GM19463 (cell line): Measurements from ENCODE around the gene TNKS1BP1.
A peak's percentile ranks its signal among the peaks of the same experiment; 100 is the strongest.
"Not testable (repeated sequence)": the region's sequence is repeated elsewhere in the genome, so short reads cannot be mapped to it uniquely, and the experiment has no call there.

Experiments used
- ATAC-seq: cut with Tn5 transposase; IDR thresholded peaks from one replicate; pipeline ENCODE4 v1.9.1; 2021; ENCODE audit warnings: mild to moderate bottlenecking, moderate library complexity; ENCODE audit not compliant: unreplicated experiment

TNKS1BP1 gene

DNA sequence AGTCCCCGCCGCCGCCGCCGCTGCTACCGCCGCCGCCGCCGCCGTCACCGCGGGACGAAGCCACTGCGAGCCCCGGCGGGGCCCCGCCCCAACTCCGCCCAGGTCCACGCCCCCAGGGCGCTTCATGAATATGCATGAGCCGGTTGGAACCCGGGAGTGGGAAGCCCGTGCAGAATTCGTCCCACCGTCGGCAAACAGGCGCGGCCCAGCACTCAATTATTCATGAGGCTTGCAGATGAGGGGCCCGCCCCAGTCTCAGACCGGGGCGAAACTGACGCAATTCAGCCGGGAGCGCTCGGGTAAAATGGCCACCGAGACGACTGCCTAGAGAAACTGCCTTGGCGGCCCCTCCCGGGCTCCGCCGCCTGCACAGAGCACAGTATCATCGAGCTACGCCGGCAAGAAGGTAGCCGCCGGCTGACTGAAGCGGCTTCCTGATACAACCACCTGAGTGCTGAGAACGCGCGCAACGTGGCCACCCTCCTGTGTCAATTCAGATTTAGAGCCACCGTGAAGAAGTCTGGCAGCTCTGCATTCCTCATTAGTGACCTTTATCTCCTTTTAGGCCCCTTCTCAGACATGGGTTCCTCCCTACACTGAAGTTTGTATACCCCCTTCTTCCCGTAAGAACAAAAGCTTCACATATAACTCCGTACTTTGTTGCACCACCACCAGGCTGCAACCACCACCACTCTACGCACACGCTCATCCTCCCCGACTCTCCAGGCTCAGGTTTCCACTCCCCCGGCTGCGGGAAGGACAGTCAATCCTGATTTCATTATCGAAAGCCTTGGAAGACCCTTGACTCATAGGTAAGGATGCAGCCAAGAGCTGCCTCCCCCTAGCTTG, at the start of gene TNKS1BP1:
Gene TNKS1BP1, minus strand, starts transcription at position 67 of the 849 bp plus-strand sequence. CDS start 3,067 bp downstream, outside the sequence.
- ATAC-seq, result peak; percentile 84

DNA sequence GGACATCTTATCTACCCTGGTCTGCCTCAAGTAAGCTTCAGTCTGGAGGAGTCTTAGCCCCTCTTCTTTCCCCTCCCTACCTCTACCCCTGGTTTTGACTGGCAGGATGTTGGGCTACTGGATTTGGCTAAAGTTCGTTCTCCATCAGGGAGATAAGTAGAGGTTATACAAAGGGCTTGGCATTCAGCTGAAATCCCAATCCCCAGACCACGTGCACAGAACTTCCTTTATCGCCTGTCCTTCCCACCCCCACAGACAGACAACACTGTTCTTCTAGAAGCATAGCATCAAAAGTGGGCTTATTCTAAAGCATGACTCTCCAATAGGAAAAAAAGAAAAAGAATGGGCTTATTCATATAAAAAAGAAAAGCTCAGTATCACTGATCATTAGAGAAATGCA, 48.4 kb upstream of the TNKS1BP1 start:
- ATAC-seq, result no peak

DNA sequence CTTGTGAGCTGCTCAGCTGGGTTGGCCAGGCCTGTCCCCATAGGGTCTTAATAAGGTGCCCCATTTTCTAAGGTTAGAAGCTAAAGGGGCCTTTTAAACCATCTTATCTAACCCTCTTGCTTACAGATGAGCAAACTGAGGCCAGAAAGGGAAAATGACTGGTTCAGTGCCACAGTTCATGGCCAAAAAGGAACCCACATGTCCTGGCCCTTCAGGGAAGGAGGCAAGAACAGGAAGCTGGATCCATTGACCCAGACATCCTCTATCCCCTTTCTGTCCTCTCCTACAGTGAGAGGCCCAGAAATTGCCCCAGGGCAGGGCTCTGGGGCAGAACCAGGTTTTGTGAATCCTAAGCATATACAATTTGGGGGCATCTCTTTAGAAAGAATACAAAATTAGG, 46.2 kb upstream of the TNKS1BP1 start:
- ATAC-seq, result no peak

DNA sequence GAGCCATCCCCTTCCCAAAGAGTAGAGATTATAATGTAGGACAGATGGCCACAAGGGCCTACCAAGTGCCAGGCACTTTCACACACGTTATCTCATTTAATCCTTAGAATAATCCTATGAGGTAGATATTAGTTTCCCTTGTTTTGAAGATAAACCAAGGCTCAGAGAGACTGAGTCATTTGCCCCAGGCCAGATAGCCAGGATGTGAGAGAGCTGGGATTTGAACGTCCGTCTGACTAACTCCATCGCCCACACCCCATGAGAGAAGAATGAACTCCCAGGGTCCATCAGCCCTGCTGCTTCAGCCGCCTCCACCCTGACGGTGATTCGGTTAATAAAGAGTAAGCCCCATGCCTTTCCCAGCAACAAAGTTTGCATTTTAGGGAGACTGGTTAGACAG, 45.5 kb upstream of the TNKS1BP1 start:
- ATAC-seq, result no peak

GRCh38 chr11:57368845-57369232, 44.1 kb upstream of the TNKS1BP1 start:
- ATAC-seq, result no peak

GRCh38 chr11:57368106-57368844, 43.5 kb upstream of the TNKS1BP1 start:
- ATAC-seq, result no peak

GRCh38 chr11:57364851-57365660, 40.3 kb upstream of the TNKS1BP1 start:
- ATAC-seq, result no peak

- no peak for ATAC-seq
Observed at GRCh38 chr11:57363131-57364080, 38.7 kb upstream of the TNKS1BP1 start.

DNA sequence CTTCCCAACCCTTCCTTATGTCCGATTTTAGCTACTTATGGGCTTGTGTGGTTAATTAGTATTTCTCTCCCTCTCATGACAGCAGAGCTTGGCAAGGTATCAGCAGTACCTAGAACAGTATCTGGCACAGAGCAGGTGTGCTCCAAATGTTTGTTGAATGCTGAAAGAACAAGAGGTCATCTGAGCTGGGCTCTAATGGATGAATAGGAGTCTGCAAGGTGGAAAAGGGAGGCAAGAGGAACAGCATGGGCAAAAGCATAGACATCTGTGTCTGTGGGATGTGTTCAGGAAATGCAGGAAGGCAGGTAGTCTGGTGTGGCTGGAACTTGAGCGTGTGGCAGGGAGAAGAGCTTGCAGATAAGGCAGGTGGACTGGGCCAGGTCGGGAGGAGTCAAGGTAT, 37.2 kb upstream of the TNKS1BP1 start:
- no peak for ATAC-seq

DNA sequence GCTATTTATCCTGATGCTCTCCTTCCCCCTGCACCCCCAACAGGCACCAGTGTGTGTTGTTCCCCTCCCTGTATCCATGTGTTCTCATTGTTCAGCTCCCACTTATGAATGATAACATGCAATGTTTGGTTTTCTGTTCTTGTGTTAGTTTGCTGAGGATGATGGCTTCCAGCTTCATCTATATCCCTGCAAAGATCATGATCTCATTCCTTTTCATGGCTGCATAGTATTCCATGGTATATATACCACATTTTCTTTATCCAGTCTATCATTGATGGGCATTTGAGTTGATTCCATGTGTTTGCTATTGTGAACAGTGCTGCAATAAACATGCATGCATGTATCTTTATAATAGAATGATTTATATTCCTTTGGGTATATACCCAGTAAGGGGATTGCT, 36.7 kb upstream of the TNKS1BP1 start:
- not testable (repeated sequence) for ATAC-seq

GRCh38 chr11:57360991-57361390, 36.2 kb upstream of the TNKS1BP1 start:
- no peak for ATAC-seq

DNA sequence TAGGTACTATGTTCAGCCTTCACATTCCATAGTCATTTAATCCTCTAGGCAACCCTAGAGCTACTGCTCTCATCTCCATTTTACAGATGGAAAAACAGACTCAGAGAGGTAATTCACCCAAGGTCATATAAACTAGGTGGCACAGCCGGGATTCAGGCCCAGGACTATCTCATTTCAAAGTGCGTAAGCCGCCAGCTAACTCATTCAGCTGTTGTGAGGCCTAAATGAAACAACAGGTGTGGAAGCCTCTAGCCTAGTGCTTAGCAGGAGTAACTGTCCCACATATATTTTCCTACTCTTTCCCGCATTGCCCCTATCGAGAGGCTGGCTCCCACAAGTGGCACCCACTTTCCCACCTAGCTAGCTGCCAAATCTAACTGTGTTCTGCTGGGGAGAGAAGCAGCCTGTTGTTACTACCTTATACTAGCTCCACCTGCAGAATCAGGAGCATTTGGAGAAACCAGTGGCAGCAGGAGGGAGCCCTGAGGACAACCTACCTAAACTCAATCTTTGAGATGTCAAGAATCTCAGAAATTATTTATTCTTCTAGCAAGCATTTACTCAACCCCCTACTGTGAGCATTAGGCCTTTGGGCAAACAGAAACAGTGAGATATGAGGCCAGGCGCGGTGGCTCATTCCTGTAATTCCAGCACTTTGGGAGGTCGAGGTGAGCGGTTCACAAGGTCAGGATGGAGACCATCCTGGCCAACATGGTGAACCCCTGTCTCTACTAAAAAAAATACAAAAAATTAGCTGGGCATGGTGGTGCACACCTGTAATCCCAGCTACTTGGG, 35.3 kb upstream of the TNKS1BP1 start:
- no peak for ATAC-seq

DNA sequence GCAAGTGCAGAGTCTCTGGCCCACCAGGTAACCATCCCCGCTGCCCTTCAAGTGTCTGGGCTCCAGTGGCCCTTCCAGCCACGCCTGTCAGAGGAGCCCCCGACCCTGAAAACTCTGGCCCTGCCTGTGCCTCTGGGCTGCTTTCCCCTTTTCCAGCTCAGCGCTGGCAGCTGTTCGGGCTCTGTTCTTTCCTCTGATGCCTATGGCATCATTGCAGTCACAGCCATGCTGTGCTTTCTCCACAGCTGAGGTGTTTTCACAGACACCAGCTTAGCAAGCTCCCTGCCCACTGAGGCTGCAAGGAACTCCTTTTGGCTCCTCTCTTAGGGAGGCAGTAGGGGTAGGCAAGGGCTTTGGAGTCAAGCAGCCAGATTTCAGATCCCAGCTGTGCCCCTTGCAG, 34.6 kb upstream of the TNKS1BP1 start:
- ATAC-seq, result no peak

DNA sequence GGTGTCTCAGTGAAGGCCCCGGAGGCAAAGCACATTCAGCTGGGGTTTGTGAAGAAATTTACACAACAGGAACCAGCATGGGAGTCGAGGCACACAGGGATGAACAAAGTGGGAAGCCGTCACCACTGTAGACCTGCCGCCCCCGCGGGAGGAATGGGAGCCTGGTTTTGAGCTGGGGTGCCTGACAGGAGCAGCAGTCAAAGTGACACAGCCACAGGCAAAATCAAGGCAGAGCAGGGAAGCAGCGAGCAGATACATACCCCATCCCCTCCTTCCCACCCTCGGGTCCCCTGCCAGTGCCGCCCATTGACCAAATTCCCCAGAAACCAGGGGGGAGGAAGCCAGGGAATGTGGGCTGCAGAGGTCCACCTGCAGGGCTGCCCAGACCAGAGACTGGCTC, 34.2 kb upstream of the TNKS1BP1 start:
- no peak for ATAC-seq

DNA sequence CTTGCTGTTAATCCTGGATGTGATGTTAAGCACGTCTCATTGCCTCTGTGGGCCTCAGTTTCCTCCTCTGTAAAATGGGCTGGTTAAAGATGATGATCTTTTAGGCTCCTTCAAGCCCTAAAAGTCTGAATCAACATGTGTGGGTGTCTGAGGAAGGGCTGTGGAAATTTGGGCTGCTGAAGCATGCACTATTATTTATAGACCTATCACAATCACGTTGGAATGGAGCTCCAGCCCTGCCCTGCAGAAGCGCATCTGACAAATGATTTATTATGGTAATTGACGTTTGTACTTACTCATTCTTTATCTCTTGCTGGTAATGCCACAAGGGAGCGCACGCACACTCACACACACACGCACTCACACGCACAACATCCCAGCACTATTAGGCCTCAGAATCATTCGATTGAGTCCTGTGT, 33.8 kb upstream of the TNKS1BP1 start:
- ATAC-seq, result no peak

GRCh38 chr11:57357856-57358255, 33.1 kb upstream of the TNKS1BP1 start:
- ATAC-seq, result no peak

- no peak for ATAC-seq
Observed at GRCh38 chr11:57357310-57357709, 32.6 kb upstream of the TNKS1BP1 start.

DNA sequence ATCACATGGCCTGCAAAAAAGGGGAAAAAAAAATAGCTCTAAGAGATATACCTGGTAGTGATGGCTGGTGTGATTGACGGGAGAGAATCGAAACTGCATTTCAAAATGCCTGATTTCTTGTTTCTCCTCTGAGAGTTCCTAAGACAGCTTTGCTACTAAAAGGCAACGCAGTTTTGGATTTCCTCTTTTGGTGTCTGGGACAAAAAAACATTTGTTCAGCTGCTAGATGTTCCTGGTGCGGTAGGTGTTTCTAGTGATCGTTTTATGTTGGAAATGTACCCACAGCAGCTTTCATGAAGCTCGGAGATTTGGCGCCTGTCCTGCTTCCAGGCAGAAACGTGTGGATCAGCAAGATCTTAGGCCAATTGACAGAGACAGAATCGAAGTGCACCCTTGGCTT, 31.5 kb upstream of the TNKS1BP1 start:
- ATAC-seq, result no peak

DNA sequence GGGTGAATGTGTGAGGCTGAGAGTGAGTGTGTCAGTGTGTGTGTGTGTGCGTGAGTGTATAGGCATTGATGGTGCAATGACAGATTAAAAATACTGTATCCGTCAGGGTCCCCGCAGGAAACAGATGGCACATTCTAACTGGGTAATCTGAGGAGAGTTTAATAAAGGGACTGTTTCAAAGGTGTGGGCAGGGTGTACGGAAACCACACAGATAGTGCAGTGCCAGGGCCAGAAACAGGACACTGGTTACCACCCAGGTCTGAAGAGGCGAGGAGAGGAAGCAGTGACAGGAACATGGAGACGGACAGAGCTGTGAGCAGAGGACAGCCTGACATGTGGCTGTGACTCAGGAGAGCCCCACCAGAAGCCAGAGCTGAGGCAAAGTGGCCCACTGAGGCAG, 29.9 kb upstream of the TNKS1BP1 start:
- no peak for ATAC-seq
